NCI-H2081 (cell line): Measurements from ENCODE around the gene NPY1R.

Source experiments
- DNase-seq, 2 experiments: peaks; one replicate each; lab custom pipeline; 2025; lab: John Stamatoyannopoulos, UW

The NPY1R gene

GRCh38 chr4:163279713-163280112 is 52.7 kb downstream of the NPY1R start:
- DNase-seq = no peak

GRCh38 chr4:163274861-163275260 is 57.5 kb downstream of the NPY1R start:
- DNase-seq = no peak
